Measurements from ENCODE around the gene LMX1B.

The LMX1B gene

DNA sequence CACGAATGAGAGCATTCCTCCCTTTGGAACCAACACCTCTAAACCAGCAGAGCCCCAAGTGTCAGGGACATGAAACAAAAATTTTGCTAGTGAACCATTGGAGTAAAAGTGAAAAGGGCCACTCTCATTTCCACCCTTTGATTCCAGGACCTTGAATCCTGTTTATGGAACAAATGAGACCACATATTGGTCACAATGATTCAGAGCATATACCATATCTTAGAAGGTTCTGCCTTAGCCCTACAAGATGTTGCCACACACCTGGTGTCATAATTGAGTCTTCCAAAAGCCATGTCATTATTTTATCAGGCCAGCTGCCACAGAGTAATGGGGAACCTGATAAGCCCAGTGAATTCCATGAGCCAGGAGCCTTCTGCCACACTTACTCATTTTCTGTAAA is 124.8 kb downstream of the LMX1B start:
- TF ChIP-seq SIN3A (IDR thresholded peaks at IDR 0.05; ENCODE audit: borderline replicate concordance, insufficient read depth, low read length) (no peak), TAF1 (IDR thresholded peaks at IDR 0.05; ENCODE audit: borderline replicate concordance, insufficient read depth, low read length) (no peak), POLR2AphosphoS5 (IDR thresholded peaks at IDR 0.05; ENCODE audit: low read depth, low read length) (no peak), FOXP2 (optimal IDR thresholded peaks at IDR 0.05; ENCODE audit: borderline replicate concordance, extremely low read depth, extremely low read length, insufficient read depth) (no peak)
- TF ChIP-seq, protein P1, sequence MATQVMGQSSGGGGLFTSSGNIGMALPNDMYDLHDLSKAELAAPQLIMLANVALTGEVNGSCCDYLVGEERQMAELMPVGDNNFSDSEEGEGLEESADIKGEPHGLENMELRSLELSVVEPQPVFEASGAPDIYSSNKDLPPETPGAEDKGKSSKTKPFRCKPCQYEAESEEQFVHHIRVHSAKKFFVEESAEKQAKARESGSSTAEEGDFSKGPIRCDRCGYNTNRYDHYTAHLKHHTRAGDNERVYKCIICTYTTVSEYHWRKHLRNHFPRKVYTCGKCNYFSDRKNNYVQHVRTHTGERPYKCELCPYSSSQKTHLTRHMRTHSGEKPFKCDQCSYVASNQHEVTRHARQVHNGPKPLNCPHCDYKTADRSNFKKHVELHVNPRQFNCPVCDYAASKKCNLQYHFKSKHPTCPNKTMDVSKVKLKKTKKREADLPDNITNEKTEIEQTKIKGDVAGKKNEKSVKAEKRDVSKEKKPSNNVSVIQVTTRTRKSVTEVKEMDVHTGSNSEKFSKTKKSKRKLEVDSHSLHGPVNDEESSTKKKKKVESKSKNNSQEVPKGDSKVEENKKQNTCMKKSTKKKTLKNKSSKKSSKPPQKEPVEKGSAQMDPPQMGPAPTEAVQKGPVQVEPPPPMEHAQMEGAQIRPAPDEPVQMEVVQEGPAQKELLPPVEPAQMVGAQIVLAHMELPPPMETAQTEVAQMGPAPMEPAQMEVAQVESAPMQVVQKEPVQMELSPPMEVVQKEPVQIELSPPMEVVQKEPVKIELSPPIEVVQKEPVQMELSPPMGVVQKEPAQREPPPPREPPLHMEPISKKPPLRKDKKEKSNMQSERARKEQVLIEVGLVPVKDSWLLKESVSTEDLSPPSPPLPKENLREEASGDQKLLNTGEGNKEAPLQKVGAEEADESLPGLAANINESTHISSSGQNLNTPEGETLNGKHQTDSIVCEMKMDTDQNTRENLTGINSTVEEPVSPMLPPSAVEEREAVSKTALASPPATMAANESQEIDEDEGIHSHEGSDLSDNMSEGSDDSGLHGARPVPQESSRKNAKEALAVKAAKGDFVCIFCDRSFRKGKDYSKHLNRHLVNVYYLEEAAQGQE (IDR thresholded peaks at IDR 0.05; ENCODE audit: insufficient read depth in 1 of 2, low read depth in 2 of 2, low read length in 2 of 2): no peak

DNA sequence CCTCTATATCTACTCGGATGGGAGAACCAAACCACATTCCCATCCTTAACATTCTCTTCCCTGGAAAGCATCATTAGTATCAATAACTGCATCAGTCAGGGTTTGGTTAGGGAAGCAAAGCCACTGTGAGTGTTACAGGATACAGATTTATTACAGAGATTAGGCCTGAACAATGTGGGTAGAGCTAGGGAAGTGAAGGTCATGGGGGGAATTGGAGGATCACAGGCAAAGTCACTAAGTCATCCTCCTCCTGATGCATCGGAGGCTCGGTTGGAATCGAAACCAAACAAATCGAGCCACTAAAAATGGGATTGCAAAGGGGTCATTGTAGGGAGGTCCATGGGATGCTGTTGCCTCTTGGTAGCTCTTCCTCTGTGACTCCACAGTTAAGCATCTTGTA is 129.3 kb downstream of the LMX1B start:
- TF ChIP-seq TAF1 (IDR thresholded peaks at IDR 0.05; ENCODE audit: borderline replicate concordance, insufficient read depth, low read length): no peak
- TF ChIP-seq, protein P1 (IDR thresholded peaks at IDR 0.05; ENCODE audit: insufficient read depth in 1 of 2, low read depth in 2 of 2, low read length in 2 of 2): no peak
- TF ChIP-seq FOXP2 (optimal IDR thresholded peaks at IDR 0.05; ENCODE audit: borderline replicate concordance, extremely low read depth, extremely low read length, insufficient read depth): no peak
- no peak for TF ChIP-seq SIN3A (IDR thresholded peaks at IDR 0.05; ENCODE audit: borderline replicate concordance, insufficient read depth, low read length)
- no peak for TF ChIP-seq POLR2AphosphoS5 (IDR thresholded peaks at IDR 0.05; ENCODE audit: low read depth, low read length)

DNA sequence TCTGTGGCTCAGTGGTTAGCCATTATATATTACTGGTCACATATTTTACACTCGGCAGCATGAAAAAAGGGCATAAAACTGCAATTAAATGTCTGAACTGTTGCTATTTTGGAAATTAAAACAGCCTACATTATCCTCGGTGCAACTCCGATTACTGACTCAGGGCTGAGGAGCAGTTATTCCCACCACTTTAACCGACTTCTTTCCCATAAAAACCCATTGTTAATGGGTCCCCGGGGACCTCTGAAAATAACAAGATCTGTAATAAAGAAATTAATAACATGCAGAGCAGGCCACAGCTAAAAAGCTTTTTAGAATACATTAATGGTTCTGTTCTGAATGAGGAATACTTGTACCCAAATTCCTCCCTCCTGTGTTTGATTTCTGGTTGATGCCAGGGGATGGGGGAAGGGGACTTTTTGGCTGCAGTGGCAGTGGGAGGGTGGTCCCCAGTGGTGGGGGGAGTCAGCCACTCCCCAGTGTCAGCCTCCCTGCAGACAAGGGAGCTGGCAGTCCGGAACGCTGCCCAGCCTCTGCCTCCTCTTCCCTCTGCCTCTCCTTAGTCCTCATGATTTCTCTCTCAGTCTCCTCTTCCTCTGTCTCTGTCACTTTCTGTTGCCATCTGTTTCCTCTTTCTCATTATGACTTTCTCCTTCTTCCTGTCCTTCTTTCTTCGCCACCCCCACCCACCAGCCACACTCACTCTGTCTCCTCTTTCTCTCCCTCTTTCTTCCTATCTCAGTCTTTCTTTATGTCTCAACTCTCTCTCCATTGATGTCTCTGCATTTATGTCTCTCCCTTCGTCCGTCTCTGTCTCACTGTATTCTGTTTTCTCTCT is 132.1 kb downstream of the LMX1B start:
- no peak for TF ChIP-seq POLR2AphosphoS5 (IDR thresholded peaks at IDR 0.05; ENCODE audit: low read depth, low read length)
- TF ChIP-seq SIN3A (IDR thresholded peaks at IDR 0.05; ENCODE audit: borderline replicate concordance, insufficient read depth, low read length): no peak
- TF ChIP-seq FOXP2 (optimal IDR thresholded peaks at IDR 0.05; ENCODE audit: borderline replicate concordance, extremely low read depth, extremely low read length, insufficient read depth): no peak
- no peak for TF ChIP-seq TAF1 (IDR thresholded peaks at IDR 0.05; ENCODE audit: borderline replicate concordance, insufficient read depth, low read length)
- TF ChIP-seq, protein P1 (IDR thresholded peaks at IDR 0.05; ENCODE audit: insufficient read depth in 1 of 2, low read depth in 2 of 2, low read length in 2 of 2): no peak

All from PFSK-1 (cell line).